Urothelium cell line (cell line): Measurements from ENCODE around the gene RAB17.

Source experiments
- DNase-seq: peaks from one replicate; pipeline ENCODE4 v3.0.0; 2011; ENCODE audit warnings: low spot score, mixed read lengths
- FAIRE-seq: peaks from 2 replicates; lab custom pipeline; 2011; peaks lifted over from hg19 to GRCh38; lab: Jason Lieb, UNC

RAB17 gene

DNA sequence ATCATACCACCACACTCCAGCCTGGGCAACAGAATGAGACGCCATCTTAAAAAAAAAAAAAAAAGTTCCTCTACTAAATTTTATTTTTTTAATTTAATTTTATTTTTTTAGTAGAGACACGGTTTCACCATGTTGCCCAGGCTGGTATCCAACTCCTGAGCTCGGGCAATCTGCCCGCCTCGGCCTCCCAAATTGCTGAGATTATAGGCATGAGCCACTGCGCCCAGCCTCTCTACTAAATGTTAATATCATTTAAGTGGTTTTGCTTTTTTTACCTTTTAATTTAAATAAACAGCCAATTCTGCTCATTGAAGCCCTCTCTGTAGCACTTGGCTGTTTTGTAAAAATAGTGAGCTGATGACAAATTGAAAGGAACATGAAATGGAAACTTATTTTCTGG is 9.2 kb downstream of the RAB17 start:
- DNase-seq (no peak), FAIRE-seq (no peak)

DNA sequence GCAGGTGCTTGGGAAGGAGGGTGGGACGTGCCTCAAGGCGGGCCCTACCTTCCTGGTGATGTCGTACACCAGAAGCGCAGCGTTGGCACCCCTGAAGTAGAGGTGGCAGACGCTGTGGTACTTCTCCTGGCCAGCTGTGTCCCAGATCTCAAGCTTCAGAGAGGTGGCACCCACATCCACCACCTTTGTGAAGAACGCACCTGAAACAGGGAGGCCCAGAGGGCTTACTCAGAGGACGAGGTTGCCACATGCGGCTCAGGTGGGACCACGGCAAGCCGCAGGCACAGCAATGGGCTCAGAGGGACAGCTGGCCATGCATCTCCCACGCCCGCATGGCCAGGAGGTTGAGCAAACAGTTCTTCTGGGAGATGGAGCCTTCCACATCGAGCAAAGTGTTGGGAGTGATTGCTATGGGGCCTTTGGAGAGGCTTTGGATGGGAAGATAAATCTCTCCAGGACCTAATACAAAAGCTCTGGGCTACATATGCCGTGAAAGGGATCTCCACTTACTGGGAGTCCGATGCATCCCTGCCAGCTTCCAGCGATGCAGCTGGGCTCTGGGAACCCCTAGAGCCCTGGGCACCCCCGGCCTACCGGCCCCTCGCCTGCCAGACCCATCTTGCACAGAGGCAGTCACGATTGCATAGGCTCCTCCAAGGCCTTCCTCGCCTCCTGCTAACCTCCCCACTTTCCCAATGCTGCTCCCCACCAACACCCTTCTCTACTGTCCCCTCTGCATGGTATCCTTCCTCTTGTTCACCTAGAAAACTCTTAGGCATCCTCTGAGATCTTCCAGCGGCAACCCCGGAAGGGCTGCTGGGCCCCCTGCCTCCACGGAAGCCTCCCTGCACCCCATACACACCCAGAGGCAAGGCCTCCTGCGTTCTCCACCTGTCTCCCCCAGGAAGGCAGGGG is 12.3 kb downstream of the RAB17 start:
- FAIRE-seq (no peak), DNase-seq (no peak)

- no peak for FAIRE-seq
- no peak for DNase-seq
These were observed 13.1 kb downstream of the RAB17 start for GRCh38 chr2:237577458-237577857.

- FAIRE-seq: peak; percentile 35
These were observed 13.6 kb downstream of the RAB17 start for GRCh38 chr2:237576974-237577373.

GRCh38 chr2:237575869-237576862 is 14.4 kb downstream of the RAB17 start:
- no peak for FAIRE-seq

More at GRCh38 chr2:237576974-237577373, 13.6 kb downstream of the RAB17 start:
- no peak for DNase-seq

DNA sequence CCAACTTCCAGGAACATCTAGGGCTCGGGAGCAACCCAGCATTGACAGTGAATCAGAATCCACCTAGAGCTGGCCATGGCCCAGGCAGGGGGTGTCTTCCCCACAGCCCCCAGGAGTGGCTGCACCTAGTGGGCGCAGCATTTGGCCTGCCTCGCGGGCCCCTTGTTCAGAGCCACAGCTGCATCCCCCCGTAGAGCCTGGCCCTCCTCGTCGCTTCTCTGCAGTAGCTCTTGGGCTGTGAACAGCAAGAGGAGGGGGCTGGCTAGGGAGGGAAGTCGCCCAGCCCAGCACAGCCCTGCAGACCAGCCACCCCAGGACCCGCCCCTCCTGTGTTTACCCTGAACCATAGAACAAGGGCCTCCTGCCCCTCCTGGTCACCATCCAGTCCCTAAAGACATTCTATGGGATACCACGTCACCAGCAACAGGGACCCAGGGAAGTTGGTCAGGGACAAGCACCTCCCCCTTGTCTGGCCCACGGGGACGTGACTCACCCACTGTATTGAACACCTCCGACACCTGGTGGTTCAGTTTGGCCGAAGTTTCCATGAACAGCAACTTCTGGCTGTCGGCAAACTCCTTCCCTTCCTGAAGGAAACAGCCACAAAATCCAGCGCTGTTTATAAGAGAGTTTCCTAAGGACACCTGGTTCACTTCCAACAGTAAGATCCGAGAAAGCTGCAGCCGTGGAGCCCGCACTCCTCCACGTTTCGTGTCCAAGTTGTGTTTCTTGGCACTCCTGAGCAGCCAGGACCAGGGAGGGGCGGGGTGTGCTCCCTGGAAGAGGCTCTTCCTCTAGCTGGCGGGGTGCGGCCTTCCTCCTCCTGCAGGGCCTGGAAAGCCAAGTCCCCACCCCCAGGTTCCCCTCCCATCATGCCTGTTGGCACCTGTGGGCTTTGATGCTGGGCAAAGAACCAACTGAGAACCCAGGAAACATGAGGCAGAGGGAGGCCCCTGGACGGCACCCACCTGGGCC is 15.4 kb downstream of the RAB17 start:
- DNase-seq: peak; percentile 90
- FAIRE-seq: peak; percentile 44

More at GRCh38 chr2:237575869-237576862, 14.4 kb downstream of the RAB17 start:
- DNase-seq: no peak

DNA sequence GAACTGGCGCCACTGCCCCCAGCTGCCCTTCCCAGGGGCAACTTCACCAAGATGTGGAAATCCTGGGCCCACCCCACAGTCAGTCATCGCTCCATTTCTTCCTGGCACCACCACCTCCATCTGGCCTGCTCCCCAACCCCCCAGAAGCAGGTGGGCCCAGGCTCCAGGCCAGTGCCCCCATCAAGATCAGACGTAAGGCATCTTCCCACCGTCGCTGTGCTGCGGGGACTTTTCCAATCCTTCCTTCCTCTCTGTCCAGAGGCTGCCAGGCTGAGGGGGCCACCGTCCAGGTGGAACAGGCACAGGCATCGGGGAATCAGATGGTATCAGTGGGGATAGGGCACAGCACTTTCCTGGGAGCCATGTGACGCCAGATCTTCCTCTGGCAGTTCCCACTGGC is 16.1 kb downstream of the RAB17 start:
- FAIRE-seq (no peak), DNase-seq (no peak)

GRCh38 chr2:237573721-237574415 is 16.7 kb downstream of the RAB17 start:
- FAIRE-seq: no peak
- DNase-seq: no peak

DNA sequence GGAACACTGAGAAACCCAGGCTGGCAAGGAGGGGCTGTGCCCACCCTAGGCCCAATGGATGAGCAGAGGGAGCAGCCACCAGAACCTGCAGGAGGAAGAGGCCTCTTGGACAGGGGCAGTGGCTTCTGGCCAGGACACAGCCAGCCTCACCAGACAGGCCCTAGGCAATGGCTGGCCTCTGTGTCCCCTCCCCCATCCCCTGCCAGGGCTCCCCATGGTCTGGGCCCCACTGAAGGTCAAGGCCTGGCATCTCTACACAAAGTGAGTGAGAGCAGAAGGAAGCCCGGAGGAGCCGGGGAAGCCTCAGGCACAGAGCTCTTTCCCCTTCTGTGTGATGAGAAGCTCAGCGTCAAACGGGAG is 17.8 kb downstream of the RAB17 start:
- FAIRE-seq: no peak
- DNase-seq: no peak

GRCh38 chr2:237572021-237572741 is 18.4 kb downstream of the RAB17 start:
- DNase-seq (peak; percentile 94), FAIRE-seq (no peak)

DNA sequence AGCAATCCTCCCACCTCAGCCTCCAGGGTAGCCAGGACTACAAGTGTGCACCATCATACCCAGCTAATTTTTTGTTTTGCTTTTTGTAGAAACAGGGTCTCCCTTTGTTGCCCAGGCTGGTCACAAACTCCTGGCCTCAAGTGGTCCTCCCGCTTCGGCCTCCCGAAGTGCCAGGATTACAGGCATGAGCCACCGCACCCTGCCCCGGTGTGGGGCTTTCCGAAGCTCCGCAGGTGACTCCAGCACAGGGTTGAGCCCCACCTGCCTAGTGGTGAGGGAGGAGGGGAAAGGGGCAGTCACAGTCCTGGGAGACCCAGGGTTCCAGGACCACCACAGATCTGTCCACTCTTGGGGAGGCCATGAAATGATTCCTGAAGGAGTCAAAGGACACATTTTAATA is 19.0 kb downstream of the RAB17 start:
- FAIRE-seq (no peak), DNase-seq (no peak)

DNA sequence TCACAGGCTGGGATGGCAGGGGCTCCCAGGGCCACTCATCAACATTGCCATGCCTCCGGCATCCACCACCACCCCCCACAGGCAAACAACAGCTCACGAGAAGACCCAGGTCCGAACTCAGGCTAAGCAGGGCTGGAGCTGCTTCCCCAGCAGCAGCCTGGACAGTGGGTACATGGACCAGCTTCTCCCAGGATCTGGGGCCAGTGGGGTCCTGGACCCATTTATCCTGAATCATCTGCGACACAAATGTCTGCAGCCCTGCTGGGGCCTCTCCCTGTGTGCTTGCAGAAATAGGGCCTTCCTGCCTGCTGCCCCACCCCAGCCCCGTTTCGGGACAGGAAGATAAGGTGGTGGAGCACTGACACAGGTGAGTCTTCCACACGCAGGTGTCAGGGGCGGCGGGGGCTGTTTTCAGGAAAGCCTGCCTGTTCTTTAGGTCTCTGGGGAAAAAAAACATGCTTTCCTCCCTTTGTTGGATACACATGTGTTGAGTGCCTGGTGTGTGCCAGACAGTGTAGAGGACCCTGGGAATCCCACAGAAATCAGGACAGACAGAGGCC is 19.7 kb downstream of the RAB17 start:
- FAIRE-seq (no peak), DNase-seq (no peak)

DNA sequence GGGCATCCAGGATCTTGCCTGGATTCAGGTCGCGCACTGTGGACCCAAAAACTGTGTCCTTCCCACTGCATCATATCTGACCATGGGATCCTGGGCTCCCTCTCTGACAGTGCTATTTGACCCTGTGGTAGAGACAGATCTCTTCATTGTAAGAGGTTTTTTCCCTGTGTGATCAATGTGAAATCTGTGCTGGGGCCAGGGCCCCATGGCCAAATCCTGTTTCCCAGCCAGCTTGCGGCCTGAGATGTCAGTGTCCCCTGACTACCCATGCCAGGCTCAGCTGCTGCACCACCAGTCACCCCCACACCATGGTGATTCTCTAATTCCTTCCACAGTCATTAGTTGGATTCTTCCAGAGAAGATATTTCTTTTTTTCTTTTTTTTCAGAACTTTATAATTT is 20.6 kb downstream of the RAB17 start:
- no peak for FAIRE-seq
- DNase-seq: no peak

- no peak for DNase-seq
These were observed 21.5 kb downstream of the RAB17 start for GRCh38 chr2:237569041-237569440.

GRCh38 chr2:237568121-237568660 is 22.3 kb downstream of the RAB17 start:
- FAIRE-seq: no peak

More at GRCh38 chr2:237569041-237569440, 21.5 kb downstream of the RAB17 start:
- no peak for FAIRE-seq

DNA sequence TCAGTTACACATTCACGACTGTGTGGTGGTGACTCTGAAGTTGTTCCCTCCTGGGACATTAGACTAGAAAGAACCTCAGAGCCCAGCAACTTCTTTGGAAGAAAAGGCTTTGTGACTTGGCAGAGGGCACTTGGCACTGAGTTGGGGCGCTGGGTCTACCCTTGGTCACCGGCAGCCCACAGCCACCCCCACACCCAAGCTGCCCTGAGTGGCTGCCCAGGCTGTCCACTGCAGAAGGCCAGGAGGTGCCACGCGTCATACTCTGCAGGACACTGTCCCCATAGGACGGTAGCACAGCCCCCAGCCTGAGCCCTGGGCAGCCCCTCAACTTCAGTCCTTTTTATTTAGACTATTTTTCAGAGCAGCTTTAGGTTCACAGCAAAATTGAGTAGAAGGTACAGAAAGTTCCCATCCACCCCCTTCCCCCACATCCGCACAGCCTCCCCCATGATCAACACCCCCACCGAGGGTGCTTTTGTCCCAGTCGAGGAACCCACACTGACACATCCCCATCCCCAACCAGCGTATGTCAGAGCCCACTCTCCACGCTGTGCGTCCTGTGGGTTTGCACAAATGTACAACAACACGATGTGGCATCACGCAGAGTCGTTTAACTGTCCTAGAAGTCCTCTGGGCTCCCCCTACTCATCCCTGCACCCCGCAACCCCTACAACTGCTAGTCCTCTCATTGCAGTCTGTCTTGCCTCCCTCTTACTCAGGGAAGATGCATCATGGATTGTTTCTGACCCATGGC is 23.1 kb downstream of the RAB17 start:
- DNase-seq (no peak), FAIRE-seq (no peak)

More at GRCh38 chr2:237568121-237568660, 22.3 kb downstream of the RAB17 start:
- DNase-seq: no peak

GRCh38 chr2:237566401-237567235 is 23.9 kb downstream of the RAB17 start, which contains the start of gene PRLH:
Gene PRLH, plus strand, starts transcription at chr2:237566574. Its CDS starts 0 bp downstream, at chr2:237566574.
- FAIRE-seq (no peak), DNase-seq (no peak)
